Bronchial epithelial cell (primary cell): ENCODE data around the gene PCK1. TPM values are rescaled to one million over a fixed set of nuclear protein-coding genes. Genes with fewer than 3 reads are reported as not detected.

Experiments used
- DNase-seq: peaks from one replicate; pipeline ENCODE4 v3.0.0-alpha.2; 2010; ENCODE audit warnings: low read depth
- FAIRE-seq: peaks from 2 replicates; lab custom pipeline; 2011; peaks lifted over from hg19 to GRCh38; lab: Jason Lieb, UNC
- H3K27me3 ChIP-seq: 2 replicates; pipeline ENCODE4 v1.5.1; 2011; ENCODE audit warnings: low read length; ENCODE audit not compliant: control insufficient read depth, insufficient read depth
- H3K36me3 ChIP-seq: 2 replicates; pipeline ENCODE4 v1.5.1; 2011; ENCODE audit warnings: low read length; ENCODE audit not compliant: control insufficient read depth, insufficient read depth
- H3K4me3 ChIP-seq: 2 replicates; pipeline ENCODE4 v1.5.1; 2011; ENCODE audit warnings: mild to moderate bottlenecking, low read depth, low read length, control low read depth
- CTCF ChIP-seq: IDR thresholded peaks from 2 replicates; pipeline ENCODE4 v1.5.1; 2011; ENCODE audit warnings: mild to moderate bottlenecking, moderate library complexity, low read length, control low read depth, inconsistent platforms; ENCODE audit not compliant: insufficient read depth, severe bottlenecking
- total RNA-seq: library from RNA; depleted of rRNA; stranded (reverse); fragments of >200 nt; gene quantifications from 2 replicates; pipeline ENCODE4 v1.2.1, GENCODE V29; 2014

The PCK1 gene
- total RNA-seq, 1 donor from 2014 or later: not detected

GRCh38 chr20:57578476-57579165 is 17.7 kb downstream of the PCK1 start:
- FAIRE-seq (no peak), DNase-seq (no peak)
- no peaks in the 10 kb centered on the region for H3K36me3 ChIP-seq
- peaks cover 14% of the 10 kb centered on the region for H3K27me3 ChIP-seq
- H3K4me3 ChIP-seq: no peak overlapping the region
- no peak for TF ChIP-seq CTCF

GRCh38 chr20:57579331-57579897 is 18.5 kb downstream of the PCK1 start:
- no peak overlapping the region for H3K4me3 ChIP-seq
- FAIRE-seq (no peak), DNase-seq (no peak)
- peaks cover 11% of the 10 kb centered on the region for H3K27me3 ChIP-seq
- no peak for TF ChIP-seq CTCF
- no peaks in the 10 kb centered on the region for H3K36me3 ChIP-seq

GRCh38 chr20:57579898-57580447 is 19.1 kb downstream of the PCK1 start:
- DNase-seq (no peak), FAIRE-seq (no peak)
- H3K4me3 ChIP-seq: no peak overlapping the region

GRCh38 chr20:57580478-57581201 is 19.7 kb downstream of the PCK1 start:
- FAIRE-seq (no peak), DNase-seq (no peak)
- peaks cover 9% of the 10 kb centered on the region for H3K27me3 ChIP-seq
- no peak for TF ChIP-seq CTCF
- H3K4me3 ChIP-seq: no peak overlapping the region
- no peaks in the 10 kb centered on the region for H3K36me3 ChIP-seq

More at GRCh38 chr20:57579898-57580447, 19.1 kb downstream of the PCK1 start:
- peaks cover 9% of the 10 kb centered on the region for H3K27me3 ChIP-seq
- no peak for TF ChIP-seq CTCF
- H3K36me3 ChIP-seq: no peaks in the 10 kb centered on the region

- TF ChIP-seq CTCF: no peak
- Histone ChIP-seq H3K4me3 (no peak overlapping the region), H3K36me3 (no peaks in the 10 kb centered on the region), H3K27me3 (peaks cover 9% of the 10 kb centered on the region)
- no peak for FAIRE-seq
- DNase-seq: no peak
Observed at GRCh38 chr20:57581202-57582028, 20.5 kb downstream of the PCK1 start.
